Ishikawa (cell line): ENCODE results near the gene ADGRF4.

Experiments
- CREB1 ChIP-seq: IDR thresholded peaks from 2 replicates; pipeline ENCODE4 v1.6.1; 2012; ENCODE audit warnings: low read depth
- REST ChIP-seq: IDR thresholded peaks from 2 replicates; pipeline ENCODE4 v1.6.1; 2012; ENCODE audit warnings: low read depth, mild to moderate bottlenecking

- TF ChIP-seq REST: no peak
- no peak for TF ChIP-seq CREB1
Observed at GRCh38 chr6:47687432-47687831, 10.9 kb upstream of the ADGRF4 start.
